ENCODE results near the gene TBC1D23. TPM values are rescaled to one million over a fixed set of nuclear protein-coding genes. Genes with fewer than 3 reads are reported as not detected.
A peak's percentile ranks its signal among the peaks of the same experiment; 100 is the strongest.

The TBC1D23 gene
- polyA plus RNA-seq (2013, experiment 1 of 4): 28.7 TPM
- 30.9 TPM for polyA plus RNA-seq (2013, experiment 2 of 4)
- 24.2 TPM for polyA plus RNA-seq (2013, experiment 3 of 4)
- polyA plus RNA-seq (2013, experiment 4 of 4): 26.9 TPM

DNA sequence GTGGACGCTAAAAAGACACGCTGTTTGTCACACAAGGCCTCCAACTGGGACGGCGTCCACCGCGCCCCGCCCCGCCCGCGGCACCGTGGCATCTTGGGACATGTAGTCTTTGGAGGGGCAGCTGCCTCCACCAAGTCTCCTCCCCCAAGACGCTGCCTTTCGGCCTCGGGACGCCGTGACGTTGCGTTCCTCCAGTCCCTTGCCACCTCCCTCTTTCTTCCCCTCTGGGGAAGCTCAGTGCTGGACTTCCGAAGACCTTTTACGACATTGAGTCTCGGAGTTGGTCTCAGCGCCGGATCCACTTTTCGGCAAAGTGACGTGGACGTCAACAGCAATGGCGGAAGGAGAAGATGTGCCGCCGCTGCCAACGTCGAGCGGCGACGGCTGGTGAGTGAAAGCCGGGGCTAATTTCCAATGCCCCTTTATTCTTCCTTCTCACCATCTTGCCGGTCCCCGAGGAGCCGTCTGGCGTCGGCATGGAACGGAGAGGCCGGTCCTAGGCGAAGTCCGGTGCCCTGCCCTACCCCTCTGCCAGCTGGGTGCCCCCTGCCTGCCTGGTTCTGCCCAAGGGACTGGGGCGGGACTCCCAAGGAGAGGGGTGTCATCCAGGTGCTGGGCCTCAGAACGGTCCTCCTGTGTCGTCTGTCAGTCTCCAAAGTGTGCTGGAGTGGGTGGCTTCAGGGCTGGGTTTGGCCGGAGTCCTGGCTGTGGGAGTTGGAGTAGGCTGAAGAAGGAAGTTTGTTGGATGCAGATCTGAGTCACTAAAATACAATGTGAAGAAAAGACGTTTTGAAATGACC lies at the start of gene TBC1D23:
TSS of gene TBC1D23 (plus strand) at position 308 of the 800 bp plus-strand sequence. CDS start at position 335, 27 bp downstream.
- Histone ChIP-seq H3K27ac (ENCODE audit: insufficient read depth, low read depth, low read length, poor library complexity, severe bottlenecking) (peak within 1 kb of the TSS; percentile 67), H3K27me3 (ENCODE audit: control insufficient read depth, insufficient read depth, low read length, poor library complexity, severe bottlenecking) (no peaks in the 10 kb centered on the region), H3K4me3 (ENCODE audit: insufficient read depth, low read depth, low read length) (peak within 1 kb of the TSS; percentile 100), H3K4me1 (ENCODE audit: control insufficient read depth, insufficient read depth, low read length) (peaks cover 11% of the 10 kb centered on the region), H3K36me3 (ENCODE audit: control insufficient read depth, insufficient read depth, low read length) (no peaks in the 10 kb centered on the region), H3K9me3 (ENCODE audit: control insufficient read depth, low read length) (no peaks in the 10 kb centered on the region)
- WGBS, 2 experiments: 0% methylated on average over 49 of the region's 49 CpGs

DNA sequence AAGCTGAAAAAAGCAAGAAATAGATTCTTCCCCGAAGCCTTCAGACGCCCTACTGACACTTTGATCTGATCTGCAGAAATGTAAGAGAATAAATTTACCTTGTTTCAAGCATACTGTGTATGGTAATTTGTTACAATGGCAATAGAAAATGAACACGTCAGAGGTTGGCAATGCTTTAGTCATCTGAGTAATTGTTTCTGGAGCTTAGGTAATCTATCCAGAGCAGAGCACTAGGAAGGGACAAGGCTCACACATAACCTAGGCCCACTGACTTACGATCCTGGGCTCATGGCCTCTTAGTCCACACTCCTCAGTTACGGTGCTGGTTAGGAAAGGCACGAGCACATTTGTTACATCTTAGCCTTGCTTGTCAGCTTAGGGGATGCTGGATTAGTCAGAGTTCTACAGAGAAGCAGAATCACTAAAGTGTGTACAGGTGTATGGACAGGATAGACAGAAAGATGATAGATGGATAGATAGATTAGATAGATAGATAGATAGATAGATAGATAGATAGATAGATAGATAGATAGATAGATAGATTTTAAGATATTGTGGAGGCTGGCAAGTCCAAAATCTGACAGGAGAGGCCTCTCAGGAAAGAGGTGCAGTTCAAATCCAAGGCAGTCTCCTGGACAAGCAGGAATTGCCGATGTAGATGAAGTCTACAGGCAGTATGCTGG lies 46.8 kb upstream of the TBC1D23 start:
- Histone ChIP-seq H3K9me3 (ENCODE audit: control insufficient read depth, low read length) (no peaks in the 10 kb centered on the region), H3K4me3 (ENCODE audit: insufficient read depth, low read depth, low read length) (no peak overlapping the region), H3K27ac (ENCODE audit: insufficient read depth, low read depth, low read length, poor library complexity, severe bottlenecking) (no peak overlapping the region), H3K36me3 (ENCODE audit: control insufficient read depth, insufficient read depth, low read length) (no peaks in the 10 kb centered on the region), H3K4me1 (ENCODE audit: control insufficient read depth, insufficient read depth, low read length) (peaks cover 14% of the 10 kb centered on the region), H3K27me3 (ENCODE audit: control insufficient read depth, insufficient read depth, low read length, poor library complexity, severe bottlenecking) (no peaks in the 10 kb centered on the region)
- 94% methylated on average over 7 of the region's 7 CpGs for WGBS, 2 experiments

DNA sequence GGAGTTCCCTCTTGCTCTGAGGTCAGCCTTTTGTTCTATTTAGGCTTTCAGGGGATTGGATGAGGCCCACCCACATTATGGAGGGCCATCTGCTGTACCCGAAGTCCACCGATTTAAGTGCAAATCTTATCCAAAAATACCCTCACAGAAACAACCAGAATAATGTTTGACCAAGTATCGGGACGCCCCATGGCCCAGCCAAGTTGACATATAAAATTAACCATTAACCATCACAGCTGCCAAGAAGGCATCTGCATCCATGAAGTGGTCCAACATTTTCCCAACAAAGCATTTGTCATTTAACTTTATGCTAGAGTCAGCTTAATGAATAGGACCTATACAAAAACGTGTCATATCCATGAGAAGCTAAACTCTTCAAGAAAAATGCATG lies 46.2 kb upstream of the TBC1D23 start:
- H3K9me3 ChIP-seq (ENCODE audit: control insufficient read depth, low read length): no peaks in the 10 kb centered on the region

DNA sequence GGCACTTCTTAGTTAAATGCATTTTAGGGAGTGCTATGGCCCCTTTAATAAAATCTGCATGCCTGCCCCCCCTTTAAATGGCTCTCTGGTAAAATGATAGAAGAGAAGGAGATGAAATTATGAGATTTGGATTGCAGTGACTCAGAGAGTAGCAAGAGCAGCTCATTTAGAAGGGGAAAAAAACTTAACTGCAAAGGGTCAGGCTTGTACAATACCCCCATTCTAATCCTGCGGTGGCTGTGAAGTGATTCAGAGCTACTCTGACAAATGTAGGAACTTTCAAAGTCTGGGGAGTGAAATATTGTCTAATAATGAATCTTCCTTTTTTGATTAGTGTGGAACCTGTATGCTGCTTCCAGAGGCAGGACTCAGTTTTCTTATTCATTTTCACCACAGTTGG lies 44.1 kb upstream of the TBC1D23 start:
- H3K4me3 ChIP-seq (ENCODE audit: insufficient read depth, low read depth, low read length): no peak overlapping the region
- no peaks in the 10 kb centered on the region for H3K9me3 ChIP-seq (ENCODE audit: control insufficient read depth, low read length)
- no peaks in the 10 kb centered on the region for H3K36me3 ChIP-seq (ENCODE audit: control insufficient read depth, insufficient read depth, low read length)
- H3K27ac ChIP-seq (ENCODE audit: insufficient read depth, low read depth, low read length, poor library complexity, severe bottlenecking): no peak overlapping the region
- no peaks in the 10 kb centered on the region for H3K4me1 ChIP-seq (ENCODE audit: control insufficient read depth, insufficient read depth, low read length)
- no peaks in the 10 kb centered on the region for H3K27me3 ChIP-seq (ENCODE audit: control insufficient read depth, insufficient read depth, low read length, poor library complexity, severe bottlenecking)
- 88 to 90% methylated on average over 1 of the region's 1 CpG for WGBS, 2 experiments

More for the DNA sequence above, 46.2 kb upstream of the TBC1D23 start:
- Histone ChIP-seq H3K27ac (ENCODE audit: insufficient read depth, low read depth, low read length, poor library complexity, severe bottlenecking) (no peak overlapping the region), H3K4me3 (ENCODE audit: insufficient read depth, low read depth, low read length) (no peak overlapping the region), H3K4me1 (ENCODE audit: control insufficient read depth, insufficient read depth, low read length) (peaks cover 14% of the 10 kb centered on the region), H3K36me3 (ENCODE audit: control insufficient read depth, insufficient read depth, low read length) (no peaks in the 10 kb centered on the region), H3K27me3 (ENCODE audit: control insufficient read depth, insufficient read depth, low read length, poor library complexity, severe bottlenecking) (no peaks in the 10 kb centered on the region)
- 90 to 91% methylated on average over 5 of the region's 5 CpGs for WGBS, 2 experiments

DNA sequence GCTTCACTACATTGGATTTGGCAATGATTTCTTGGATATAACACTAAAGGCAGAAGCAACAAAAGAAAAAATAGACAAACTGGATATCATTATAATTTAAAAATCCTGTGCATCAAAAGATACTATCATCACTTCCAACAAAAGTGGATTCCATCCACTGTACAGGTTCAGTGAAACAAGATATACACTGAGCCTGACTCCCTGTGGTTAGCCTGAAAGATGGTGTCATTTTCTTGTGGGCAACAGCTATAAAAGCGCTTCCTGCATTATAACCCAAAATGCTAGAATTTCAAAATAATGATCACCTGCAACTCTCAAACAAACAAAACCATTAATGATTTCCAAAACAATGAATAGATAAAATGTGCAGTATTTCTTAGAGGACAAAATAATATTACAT lies 39.6 kb upstream of the TBC1D23 start:
- H3K27ac ChIP-seq (ENCODE audit: insufficient read depth, low read depth, low read length, poor library complexity, severe bottlenecking): no peak overlapping the region
- 100% methylated on average over 1 of the region's 1 CpG for WGBS, 2 experiments
- no peaks in the 10 kb centered on the region for H3K9me3 ChIP-seq (ENCODE audit: control insufficient read depth, low read length)
- no peaks in the 10 kb centered on the region for H3K36me3 ChIP-seq (ENCODE audit: control insufficient read depth, insufficient read depth, low read length)
- H3K4me3 ChIP-seq (ENCODE audit: insufficient read depth, low read depth, low read length): no peak overlapping the region
- H3K4me1 ChIP-seq (ENCODE audit: control insufficient read depth, insufficient read depth, low read length): no peaks in the 10 kb centered on the region
- H3K27me3 ChIP-seq (ENCODE audit: control insufficient read depth, insufficient read depth, low read length, poor library complexity, severe bottlenecking): no peaks in the 10 kb centered on the region

DNA sequence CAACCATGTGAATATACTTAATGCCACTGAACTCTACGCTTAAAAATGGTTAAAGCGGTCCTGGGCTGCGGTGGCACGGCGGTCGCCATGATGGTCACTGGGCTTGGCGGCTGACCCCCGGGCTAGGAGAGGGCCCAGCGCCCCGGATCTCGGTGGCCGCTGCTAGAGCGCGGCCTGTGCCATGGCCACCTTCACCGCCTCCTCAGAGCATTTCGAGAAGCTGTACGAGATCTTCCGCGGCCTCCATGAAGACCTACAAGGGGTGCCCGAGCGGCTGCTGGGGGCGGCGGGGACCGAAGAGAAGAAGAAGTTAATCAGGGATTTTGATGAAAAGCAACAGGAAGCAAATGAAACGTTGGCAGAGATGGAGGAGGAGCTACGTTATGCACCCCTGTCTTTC lies 35.6 kb upstream of the TBC1D23 start:
- no peaks in the 10 kb centered on the region for H3K36me3 ChIP-seq (ENCODE audit: control insufficient read depth, insufficient read depth, low read length)
- H3K4me1 ChIP-seq (ENCODE audit: control insufficient read depth, insufficient read depth, low read length): no peaks in the 10 kb centered on the region
- H3K27ac ChIP-seq (ENCODE audit: insufficient read depth, low read depth, low read length, poor library complexity, severe bottlenecking): no peak overlapping the region
- H3K9me3 ChIP-seq (ENCODE audit: control insufficient read depth, low read length): no peaks in the 10 kb centered on the region
- H3K27me3 ChIP-seq (ENCODE audit: control insufficient read depth, insufficient read depth, low read length, poor library complexity, severe bottlenecking): no peaks in the 10 kb centered on the region
- no peak overlapping the region for H3K4me3 ChIP-seq (ENCODE audit: insufficient read depth, low read depth, low read length)
- 96 to 97% methylated on average over 26 of the region's 26 CpGs for WGBS, 2 experiments

DNA sequence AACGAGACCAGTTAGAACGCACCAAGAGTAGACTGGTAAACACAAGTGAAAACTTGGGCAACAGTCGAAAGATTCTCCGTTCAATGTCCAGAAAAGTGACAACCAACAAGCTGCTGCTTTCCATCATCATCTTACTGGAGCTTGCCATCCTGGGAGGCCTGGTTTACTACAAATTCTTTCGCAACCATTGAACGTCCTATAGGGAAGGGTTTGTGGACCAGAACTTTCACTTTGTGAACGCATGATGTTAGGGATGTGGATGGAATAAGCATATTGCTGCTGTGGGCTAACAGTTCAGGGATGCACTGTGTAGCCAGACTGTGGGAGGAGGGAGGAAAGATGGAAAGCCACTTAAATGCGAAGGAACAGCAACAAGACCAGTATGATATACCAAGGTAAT lies 34.9 kb upstream of the TBC1D23 start:
- Histone ChIP-seq H3K27ac (ENCODE audit: insufficient read depth, low read depth, low read length, poor library complexity, severe bottlenecking) (no peak overlapping the region), H3K4me1 (ENCODE audit: control insufficient read depth, insufficient read depth, low read length) (no peaks in the 10 kb centered on the region), H3K9me3 (ENCODE audit: control insufficient read depth, low read length) (no peaks in the 10 kb centered on the region), H3K4me3 (ENCODE audit: insufficient read depth, low read depth, low read length) (no peak overlapping the region), H3K36me3 (ENCODE audit: control insufficient read depth, insufficient read depth, low read length) (no peaks in the 10 kb centered on the region), H3K27me3 (ENCODE audit: control insufficient read depth, insufficient read depth, low read length, poor library complexity, severe bottlenecking) (no peaks in the 10 kb centered on the region)
- WGBS, 2 experiments: 95 to 97% methylated on average over 8 of the region's 8 CpGs

DNA sequence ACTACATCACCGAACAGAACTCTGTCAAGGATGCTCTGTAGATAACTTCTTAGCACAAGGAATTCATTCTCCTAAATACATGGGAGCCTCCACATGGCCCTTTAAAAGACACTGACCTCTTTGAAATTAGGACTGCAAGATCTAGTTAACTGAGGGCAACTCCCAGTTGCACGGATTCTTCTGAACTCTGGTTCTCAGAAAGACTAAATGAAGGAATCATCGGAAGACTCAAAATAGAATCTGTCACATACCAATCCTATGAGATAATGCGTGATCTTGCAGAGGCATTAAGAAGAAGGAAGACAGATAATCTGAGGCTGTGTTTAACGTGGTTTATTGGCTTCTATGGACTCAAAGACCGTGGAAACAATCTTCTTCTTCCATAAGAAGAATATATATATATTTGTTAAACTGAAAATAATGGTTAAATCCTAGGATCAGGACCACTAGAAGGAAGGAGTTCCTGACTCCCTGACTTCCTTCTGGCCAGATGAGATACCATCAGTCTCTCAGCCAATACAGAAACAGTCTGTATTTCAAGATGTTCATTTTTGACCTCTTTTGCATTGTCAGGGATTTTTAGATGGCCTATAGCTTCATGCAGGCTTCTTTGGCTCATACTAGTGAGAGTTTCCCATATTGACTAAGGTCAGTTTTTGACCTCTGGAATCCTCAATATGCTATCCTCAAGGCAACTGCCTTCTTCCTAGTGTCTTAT lies 33.9 kb upstream of the TBC1D23 start:
- H3K36me3 ChIP-seq (ENCODE audit: control insufficient read depth, insufficient read depth, low read length): no peaks in the 10 kb centered on the region
- H3K4me3 ChIP-seq (ENCODE audit: insufficient read depth, low read depth, low read length): no peak overlapping the region
- no peaks in the 10 kb centered on the region for H3K4me1 ChIP-seq (ENCODE audit: control insufficient read depth, insufficient read depth, low read length)
- no peaks in the 10 kb centered on the region for H3K27me3 ChIP-seq (ENCODE audit: control insufficient read depth, insufficient read depth, low read length, poor library complexity, severe bottlenecking)
- H3K9me3 ChIP-seq (ENCODE audit: control insufficient read depth, low read length): no peaks in the 10 kb centered on the region
- WGBS, 2 experiments: 85 to 91% methylated on average over 4 to 5 of the region's 6 CpGs
- H3K27ac ChIP-seq (ENCODE audit: insufficient read depth, low read depth, low read length, poor library complexity, severe bottlenecking): no peak overlapping the region

DNA sequence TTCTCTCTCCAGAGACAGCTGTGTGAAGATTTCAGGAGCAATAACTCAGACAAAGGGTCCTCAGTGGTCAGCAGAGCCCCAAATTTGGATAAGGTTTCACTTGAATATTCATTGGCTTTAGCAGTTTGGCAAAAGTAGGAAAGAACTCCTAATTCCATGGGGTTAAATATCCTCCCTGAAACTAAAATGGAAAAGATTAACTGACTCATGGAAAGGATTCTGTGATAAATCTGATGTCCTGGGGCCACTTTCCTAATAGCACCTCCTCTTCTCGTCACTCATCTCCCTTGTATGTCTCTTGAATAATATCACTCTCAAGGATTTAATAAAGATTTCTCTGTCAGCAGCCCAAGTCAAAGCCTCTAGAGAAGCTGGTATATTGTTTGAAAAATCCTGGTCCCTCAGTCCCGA lies 33.3 kb upstream of the TBC1D23 start:
- no peaks in the 10 kb centered on the region for H3K4me1 ChIP-seq (ENCODE audit: control insufficient read depth, insufficient read depth, low read length)
- no peaks in the 10 kb centered on the region for H3K27me3 ChIP-seq (ENCODE audit: control insufficient read depth, insufficient read depth, low read length, poor library complexity, severe bottlenecking)
- H3K27ac ChIP-seq (ENCODE audit: insufficient read depth, low read depth, low read length, poor library complexity, severe bottlenecking): no peak overlapping the region
- no peaks in the 10 kb centered on the region for H3K9me3 ChIP-seq (ENCODE audit: control insufficient read depth, low read length)
- WGBS, 2 experiments: 92 to 98% methylated on average over 2 of the region's 2 CpGs
- no peak overlapping the region for H3K4me3 ChIP-seq (ENCODE audit: insufficient read depth, low read depth, low read length)
- no peaks in the 10 kb centered on the region for H3K36me3 ChIP-seq (ENCODE audit: control insufficient read depth, insufficient read depth, low read length)

DNA sequence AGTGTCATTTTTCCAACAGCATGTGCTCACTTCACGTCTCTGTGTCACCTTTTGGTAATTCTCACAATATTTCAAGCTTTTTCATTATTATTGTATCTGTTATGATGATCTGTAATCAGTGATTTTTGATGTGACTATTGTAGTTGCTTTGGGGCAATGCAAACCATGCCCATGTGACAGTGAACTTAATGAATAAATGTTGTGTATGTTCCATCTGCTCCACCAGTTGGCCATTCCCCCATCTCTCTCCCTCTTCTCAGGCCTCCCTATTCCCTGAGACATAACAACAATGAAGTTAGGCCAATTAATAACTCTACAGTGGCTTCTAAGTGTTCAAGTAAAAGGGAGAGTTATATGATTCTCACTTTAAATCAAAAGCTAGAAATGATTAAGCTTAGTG lies 32.5 kb upstream of the TBC1D23 start:
- Histone ChIP-seq H3K27ac (ENCODE audit: insufficient read depth, low read depth, low read length, poor library complexity, severe bottlenecking) (no peak overlapping the region), H3K36me3 (ENCODE audit: control insufficient read depth, insufficient read depth, low read length) (no peaks in the 10 kb centered on the region), H3K4me3 (ENCODE audit: insufficient read depth, low read depth, low read length) (no peak overlapping the region), H3K27me3 (ENCODE audit: control insufficient read depth, insufficient read depth, low read length, poor library complexity, severe bottlenecking) (no peaks in the 10 kb centered on the region), H3K4me1 (ENCODE audit: control insufficient read depth, insufficient read depth, low read length) (no peaks in the 10 kb centered on the region), H3K9me3 (ENCODE audit: control insufficient read depth, low read length) (no peaks in the 10 kb centered on the region)
- 100% methylated on average over 1 of the region's 1 CpG; no CpG with 5 or more reads in 1 of the 2 experiments for WGBS, 2 experiments

Measured in ectodermal cell (in vitro differentiated cells).